GM12878 (cell line): ENCODE data around the gene TMEM11. TPM values are rescaled to one million over a fixed set of nuclear protein-coding genes. Genes with fewer than 3 reads are reported as not detected.

Experiments
- ATAC-seq: fragments of 200-7000 bp; cut with Tn5 transposase; 3 replicates; pipeline ENCODE4 v1.9.1; 2020; ENCODE audit warnings: mild to moderate bottlenecking, moderate library complexity
- BruUV-seq: library from RNA; stranded (reverse); fragments of 400-500 nt; replicated peaks from 2 replicates; lab custom pipeline; 2021; lab: Mats Ljungman, UMichigan
- CTCF ChIA-PET: fragments of 300-600 bp; sonication (Branson Sonifier 250); formaldehyde crosslinking; extraction: SDS; loops from one replicate; lab custom pipeline; 2021; ENCODE audit warnings: inconsistent platforms; lab: Yijun Ruan, JAX
- POLR2A ChIA-PET: fragments of 350-600 bp; formaldehyde crosslinking; extraction: SDS; loops from one replicate; lab custom pipeline; 2021; ENCODE audit warnings: inconsistent platforms; lab: Charles Lee
- RAD21 ChIA-PET: fragments of 300-600 bp; sonication (Branson Sonifier 250); formaldehyde crosslinking; loops from one replicate; lab custom pipeline; 2023; ENCODE audit warnings: antibody characterized with exemption; ENCODE audit not compliant: unreplicated experiment; lab: Charles Lee
- SMC1A ChIA-PET: fragments of 300-600 bp; sonication (Branson Sonifier 250); formaldehyde crosslinking; loops from one replicate; lab custom pipeline; 2023; ENCODE audit not compliant: unreplicated experiment, uncharacterized antibody; lab: Charles Lee
- DNase-seq: peaks from one replicate; pipeline ENCODE4 v3.0.0-alpha.2; 2011; ENCODE audit warnings: low read depth, low spot score
- FAIRE-seq: peaks from 3 replicates; lab custom pipeline; 2011; peaks lifted over from hg19 to GRCh38; lab: Jason Lieb, UNC
- H2AFZ ChIP-seq: 2 replicates; pipeline ENCODE4 v1.6.0; 2011; ENCODE audit warnings: low read depth, low read length, control low read depth; ENCODE audit not compliant: control insufficient read depth
- H3K27ac ChIP-seq: 2 replicates; pipeline ENCODE4 v1.5.1; 2011; ENCODE audit warnings: control low read depth; ENCODE audit not compliant: control insufficient read depth, insufficient read depth
- H3K27me3 ChIP-seq, 2 experiments: replicated peaks in 1 of 2; 2 replicates each; pipeline versions ENCODE4 v1.6.0 to v1.6.1; 2011; ENCODE audit warnings: low read length in 1 of 2; ENCODE audit not compliant: control insufficient read depth in 2 of 2, insufficient read depth in 2 of 2
- H3K36me3 ChIP-seq, 2 experiments: 2 replicates each; pipeline ENCODE4 v1.5.1; 2011; ENCODE audit warnings: low read length in 1 of 2; ENCODE audit not compliant: control insufficient read depth in 2 of 2, insufficient read depth in 2 of 2
- H3K4me1 ChIP-seq: 2 replicates; pipeline ENCODE4 v1.6.1; 2011; ENCODE audit warnings: mild to moderate bottlenecking, low read length, moderate library complexity, mixed read lengths; ENCODE audit not compliant: control insufficient read depth, insufficient read depth
- H3K4me2 ChIP-seq: 2 replicates; pipeline ENCODE4 v1.6.0; 2011; ENCODE audit warnings: control low read depth; ENCODE audit not compliant: control insufficient read depth, insufficient read depth
- H3K4me3 ChIP-seq: fragments of 200-600 bp; sonication (generic); 2 replicates; pipeline ENCODE4 v1.5.1; 2016
- H3K79me2 ChIP-seq: 2 replicates; pipeline ENCODE4 v1.6.0; 2011; ENCODE audit warnings: low read length; ENCODE audit not compliant: control insufficient read depth, insufficient read depth
- H3K9ac ChIP-seq: 2 replicates; pipeline ENCODE4 v1.8.0; 2011; ENCODE audit warnings: low read length, control low read depth, mixed read lengths; ENCODE audit not compliant: control insufficient read depth, insufficient read depth
- H3K9me3 ChIP-seq: replicated peaks from 3 replicates; pipeline ENCODE4 v1.5.1; 2011; ENCODE audit warnings: mild to moderate bottlenecking, low read length; ENCODE audit not compliant: control insufficient read depth, insufficient read depth
- H4K20me1 ChIP-seq: 2 replicates; pipeline ENCODE4 v1.6.0; 2011; ENCODE audit not compliant: control insufficient read depth, insufficient read depth
- BACH1 ChIP-seq: fragments of 450-650 bp; IDR thresholded peaks from 2 replicates; pipeline ENCODE4 v1.6.1; 2017; ENCODE audit warnings: mild to moderate bottlenecking, borderline replicate concordance
- BCL3 ChIP-seq: IDR thresholded peaks from 2 replicates; pipeline ENCODE4 v1.6.1; 2011; ENCODE audit warnings: borderline replicate concordance, low read depth, mild to moderate bottlenecking, moderate library complexity, low read length; ENCODE audit not compliant: insufficient read depth, poor library complexity, severe bottlenecking
- BHLHE40 ChIP-seq, 2 experiments: fragments of 450-650 bp in 1 of 2; IDR thresholded peaks; 2 replicates each; pipeline ENCODE4 v1.6.1; 2011 to 2017; ENCODE audit warnings: low read depth in 2 of 2, borderline replicate concordance in 1 of 2, improper control_type of control experiment in 1 of 2, low read length in 1 of 2, mild to moderate bottlenecking in 1 of 2
- CHD4 ChIP-seq: fragments of 200-600 bp; sonication (generic); IDR thresholded peaks from 2 replicates; pipeline ENCODE4 v1.6.1; 2016; ENCODE audit warnings: mild to moderate bottlenecking
- CTCF ChIP-seq, 3 experiments: IDR thresholded peaks in 2 of 3; conservative IDR thresholded peaks in 1 of 3; 2 replicates each; pipeline ENCODE4 v1.5.1; 2011; ENCODE audit warnings: low read depth in 3 of 3, low read length in 3 of 3, mild to moderate bottlenecking in 3 of 3, control low read depth in 2 of 3, moderate library complexity in 2 of 3, inconsistent platforms in 1 of 3, mixed read lengths in 1 of 3; ENCODE audit not compliant: control insufficient read depth in 2 of 3, insufficient read depth in 1 of 3; ENCODE audit errors: extremely low read depth in 1 of 3
- EP300 ChIP-seq, 2 experiments: fragments of 150-350 bp in 1 of 2; IDR thresholded peaks; 2 replicates each; pipeline ENCODE4 v1.6.1; 2011 to 2012; ENCODE audit warnings: low read depth in 2 of 2, low read length in 2 of 2, borderline replicate concordance in 1 of 2, improper control_type of control experiment in 1 of 2, inconsistent platforms in 1 of 2; ENCODE audit not compliant: control insufficient read depth in 1 of 2
- FOXK2 ChIP-seq: fragments of 450-650 bp; IDR thresholded peaks from 2 replicates; pipeline ENCODE4 v1.6.1; 2017; ENCODE audit warnings: mild to moderate bottlenecking, moderate library complexity
- KAT2A ChIP-seq: conservative IDR thresholded peaks from 2 replicates; pipeline ENCODE4 v1.6.1; 2011; ENCODE audit warnings: low read depth, low read length; ENCODE audit not compliant: control insufficient read depth
- RB1 ChIP-seq: fragments of 450-650 bp; formaldehyde crosslinking; IDR thresholded peaks from 2 replicates; pipeline ENCODE4 v1.6.1; 2017; ENCODE audit warnings: mild to moderate bottlenecking, borderline replicate concordance
- RELA ChIP-seq: fragments of 450-650 bp; IDR thresholded peaks from 2 replicates; pipeline ENCODE4 v1.8.0; 2014; ENCODE audit warnings: borderline replicate concordance; ENCODE audit not compliant: partially characterized antibody
- SREBF2 ChIP-seq: IDR thresholded peaks from 2 replicates; pipeline ENCODE4 v1.6.1; 2012; ENCODE audit warnings: mild to moderate bottlenecking, low read length
- STAT3 ChIP-seq: IDR thresholded peaks from 2 replicates; pipeline ENCODE4 v1.6.1; 2011; ENCODE audit warnings: low read depth, low read length, improper control_type of control experiment
- YY1 ChIP-seq: IDR thresholded peaks from 2 replicates; pipeline ENCODE4 v1.6.1; 2011; ENCODE audit warnings: low read depth, mild to moderate bottlenecking, low read length
- WGBS: methylation state at CpG from one replicate; pipeline ENCODE4 v1.1.6; 2016; ENCODE audit warnings: low lambda C conversion rate; ENCODE audit not compliant: insufficient replicate concordance, insufficient coverage; ENCODE audit errors: missing lambda C conversion rate; 5-methylcytosine and 5-hydroxymethylcytosine counted together
- in situ Hi-C: fragments of 300-500 bp; cut with MboI; formaldehyde crosslinking; loops from 9 replicates; pipeline ENCODE4 v1.14.3; 2018; ENCODE audit warnings: mixed read lengths
- intact Hi-C: fragments of 100-400 bp; cut with micrococcal nuclease; formaldehyde crosslinking; loops from one replicate; pipeline ENCODE4 v1.14.2; 2022; ENCODE audit not compliant: unreplicated experiment
- polyA plus RNA-seq, 11 experiments: library from polyadenylated mRNA; depleted of rRNA in 4 of 11; unstranded in 6 of 11; stranded (reverse) in 5 of 11; fragments of >200 nt; fragmentation: Nextera tagmentation in 4 of 11; fragmentation: Illumina TruSeq in 1 of 11; extraction: Ambion mirVana in 4 of 11; extraction: Trizol in 1 of 11; gene quantifications; 1 replicate in 1 of 11; 2 replicates in 10 of 11; pipeline versions ENCODE4 v1.2.1 to v1.2.3, GENCODE V29; 2011 to 2016; ENCODE audit warnings: inconsistent platforms in 2 of 11, missing spikeins in 2 of 11, low read depth in 1 of 11
- total RNA-seq, 4 experiments: library from RNA; depleted of rRNA in 3 of 4; stranded (reverse); fragments of >200 nt in 3 of 4; fragmentation: Illumina TruSeq in 1 of 4; extraction: Trizol in 1 of 4; gene quantifications; 2 replicates each; pipeline versions ENCODE4 v1.2.1 to v1.2.3, GENCODE V29; 2013 to 2021

TMEM11 gene
- total and polyA plus RNA-seq, 10 of the 15 experiments (the other 5 are each of a cell fraction or from before 2014, with no cell fraction given), result 14.4 to 63.4 (median 27.2) TPM

- 45% methylated on average over 11 of the region's 11 CpGs for WGBS
- ChIA-PET SMC1A (no interaction called here), RAD21 (no interaction called here), CTCF (no interaction called here), POLR2A (no interaction called here)
- Histone ChIP-seq H3K9me3 (no peaks in the 10 kb centered on the region), H3K36me3 (no peaks in the 10 kb centered on the region), H4K20me1 (no peaks in the 10 kb centered on the region), H3K27me3 (no peaks in the 10 kb centered on the region), H3K27ac (no peak overlapping the region), H3K4me1 (no peaks in the 10 kb centered on the region), H2AFZ (no peak overlapping the region), H3K4me2 (no peak overlapping the region), H3K4me3 (no peak overlapping the region), H3K79me2 (no peaks in the 10 kb centered on the region), H3K9ac (no peak overlapping the region)
- intact Hi-C loops, result no loop called here
- DNase-seq, result no peak
- no peak for ATAC-seq
- in situ Hi-C loops, result no loop called here
- no peak for FAIRE-seq
- TF ChIP-seq KAT2A, result no peak
- no peak for TF ChIP-seq YY1
- no peak for TF ChIP-seq RELA
- no peak for TF ChIP-seq FOXK2
- TF ChIP-seq BHLHE40 (IDR thresholded peaks at IDR 0.05; ENCODE audit: borderline replicate concordance in 1 of 2, low read depth in 2 of 2, low read length in 1 of 2), result no peak
- TF ChIP-seq CHD4, result no peak
- TF ChIP-seq STAT3, result no peak
- TF ChIP-seq SREBF2, result no peak
- no peak for TF ChIP-seq BACH1
- no peak for TF ChIP-seq CTCF (IDR thresholded peaks at IDR 0.05 in 2 of 3, conservative IDR thresholded peaks at IDR 0.05 in 1 of 3; ENCODE audit: control insufficient read depth in 2 of 3, extremely low read depth in 1 of 3, insufficient read depth in 1 of 3, low read depth in 3 of 3, low read length in 3 of 3)
- no peak for TF ChIP-seq BCL3
- no peak for TF ChIP-seq RB1
- no peak for TF ChIP-seq EP300 (IDR thresholded peaks at IDR 0.05; ENCODE audit: borderline replicate concordance in 1 of 2, control insufficient read depth in 1 of 2, low read depth in 2 of 2, low read length in 2 of 2)
- no TSS peak for BruUV-seq
Observed at GRCh38 chr17:21241564-21241963, 27.6 kb upstream of the TMEM11 start.
